Globus pallidus (tissue), 1 donor: Measurements from ENCODE around the gene TAX1BP3.

Source experiments
- DNase-seq: peaks from one replicate; pipeline ENCODE4 v3.0.0-alpha.2; 2015; ENCODE audit warnings: low spot score

The TAX1BP3 gene

GRCh38 chr17:3626831-3627768 is 41.3 kb downstream of the TAX1BP3 start:
- DNase-seq: no peak

DNA sequence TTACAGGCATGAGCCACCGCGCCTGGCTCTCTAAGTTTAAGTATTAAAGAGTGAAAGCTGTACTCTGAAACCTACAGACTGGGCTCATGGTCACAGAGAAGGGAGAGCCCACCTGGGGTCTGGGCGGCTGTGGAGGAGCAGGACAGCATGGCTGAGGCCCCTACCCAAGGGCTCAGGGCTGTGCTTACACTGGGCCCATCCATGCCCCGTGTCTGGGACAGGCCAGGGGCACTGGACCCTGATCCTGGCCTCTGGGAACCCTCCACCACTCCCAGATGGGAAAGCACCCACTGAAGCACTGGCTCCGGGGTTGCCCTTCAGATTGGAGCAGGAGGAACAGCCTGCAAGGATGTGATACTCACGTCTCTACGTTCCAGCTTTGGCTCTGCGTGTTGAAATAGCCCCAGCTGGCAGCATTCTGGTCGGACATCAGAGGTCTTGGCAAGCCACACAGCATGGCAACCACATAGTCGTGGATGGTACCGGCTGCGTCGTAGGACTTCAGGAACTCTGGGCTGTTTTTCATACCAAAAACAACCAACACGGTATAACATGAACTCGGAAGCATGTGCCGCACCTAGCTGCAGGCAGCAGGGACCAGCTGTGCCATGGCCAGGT is 45.3 kb downstream of the TAX1BP3 start:
- DNase-seq: no peak

- no peak for DNase-seq
These were observed 47.1 kb downstream of the TAX1BP3 start for GRCh38 chr17:3621146-3621720.

- DNase-seq: no peak
These were observed 53.1 kb downstream of the TAX1BP3 start for GRCh38 chr17:3615160-3615870.

- no peak for DNase-seq
These were observed 55.3 kb downstream of the TAX1BP3 start for GRCh38 chr17:3613124-3613523.
